HG03342 (cell line): Measurements from ENCODE around the gene PHF20.
"Not testable (repeated sequence)": the region's sequence is repeated elsewhere in the genome, so short reads cannot be mapped to it uniquely, and the experiment has no call there.

Source experiments
- ATAC-seq: cut with Tn5 transposase; IDR thresholded peaks from one replicate; pipeline ENCODE4 v1.9.1; 2021; ENCODE audit warnings: mild to moderate bottlenecking, moderate library complexity; ENCODE audit not compliant: unreplicated experiment

The PHF20 gene

GRCh38 chr20:35837577-35838195, 65.9 kb downstream of the PHF20 start:
- no peak for ATAC-seq

- ATAC-seq = no peak
Measured at GRCh38 chr20:35838205-35838604, 66.4 kb downstream of the PHF20 start.

- no peak for ATAC-seq
Measured at GRCh38 chr20:35839904-35840303, 68.1 kb downstream of the PHF20 start.

GRCh38 chr20:35840421-35840820, 68.6 kb downstream of the PHF20 start:
- no peak for ATAC-seq

GRCh38 chr20:35842361-35842760, 70.5 kb downstream of the PHF20 start:
- ATAC-seq = no peak

- ATAC-seq = not testable (repeated sequence)
Measured at GRCh38 chr20:35843894-35844293, 72.1 kb downstream of the PHF20 start.

GRCh38 chr20:35845561-35845960, 73.7 kb downstream of the PHF20 start:
- no peak for ATAC-seq

GRCh38 chr20:35849706-35850105, 77.9 kb downstream of the PHF20 start:
- no peak for ATAC-seq

GRCh38 chr20:35851659-35852058, 79.8 kb downstream of the PHF20 start:
- ATAC-seq = not testable (repeated sequence)

- no peak for ATAC-seq
Measured at GRCh38 chr20:35854713-35855348, 83.0 kb downstream of the PHF20 start.

GRCh38 chr20:35855641-35856040, 83.8 kb downstream of the PHF20 start:
- not testable (repeated sequence) for ATAC-seq

GRCh38 chr20:35856866-35857265, 85.1 kb downstream of the PHF20 start:
- ATAC-seq = no peak

GRCh38 chr20:35866418-35867202, 94.8 kb downstream of the PHF20 start:
- ATAC-seq = no peak

- no peak for ATAC-seq
Measured at GRCh38 chr20:35870541-35871258, 98.9 kb downstream of the PHF20 start.

GRCh38 chr20:35871259-35871771, 99.5 kb downstream of the PHF20 start:
- no peak for ATAC-seq

- ATAC-seq = no peak
Measured at GRCh38 chr20:35876033-35876320, 104.2 kb downstream of the PHF20 start.

- ATAC-seq = no peak
Measured at GRCh38 chr20:35877611-35878010, 105.8 kb downstream of the PHF20 start.

GRCh38 chr20:35878113-35878625, 106.4 kb downstream of the PHF20 start:
- ATAC-seq = no peak

GRCh38 chr20:35881676-35882075, 109.9 kb downstream of the PHF20 start:
- no peak for ATAC-seq

- ATAC-seq = not testable (repeated sequence)
Measured at GRCh38 chr20:35882427-35883161, 110.8 kb downstream of the PHF20 start.
